ENCODE results near the gene MEGF11. TPM values are rescaled to one million over a fixed set of nuclear protein-coding genes. Genes with fewer than 3 reads are reported as not detected.

MEGF11 gene
- total and polyA plus RNA-seq, 3 experiments from 2014 or later, result not detected

GRCh38 chr15:66232267-66232625 lies 21.3 kb downstream of the MEGF11 start:
- Mint-ChIP-seq H3K4me3 (no peak overlapping the region), H3K27ac (no peak overlapping the region), H3K4me1 (no peaks in the 10 kb centered on the region), H3K36me3 (no peaks in the 10 kb centered on the region), H3K27me3 (peaks cover 11 to 35% of the 10 kb centered on the region in 2 donors), H3K9me3 (peaks cover 0 to 2% (median 0%) of the 10 kb centered on the region in 5 donors)
- no peak overlapping the region for H3K27ac ChIP-seq (ENCODE audit: low read depth, low read length)
- no peaks in the 10 kb centered on the region for H3K4me1 ChIP-seq (ENCODE audit: insufficient read depth, low read length)
- H3K4me3 ChIP-seq (ENCODE audit: low read length), result no peak overlapping the region
- ChIA-PET CTCF (no interaction called here), POLR2A (no interaction called here)
- H3K27me3 ChIP-seq (ENCODE audit: insufficient read depth, low read length, poor library complexity, severe bottlenecking), result no peaks in the 10 kb centered on the region
- no peaks in the 10 kb centered on the region for H3K9me3 ChIP-seq (ENCODE audit: low read length)
- DNase-seq, result no peak
- H3K36me3 ChIP-seq (ENCODE audit: insufficient read depth, low read length), result no peaks in the 10 kb centered on the region

GRCh38 chr15:66231394-66232266 lies 21.9 kb downstream of the MEGF11 start:
- Mint-ChIP-seq H3K36me3 (no peaks in the 10 kb centered on the region), H3K4me3 (no peak overlapping the region), H3K9me3 (peaks cover 0 to 2% (median 0%) of the 10 kb centered on the region in 5 donors), H3K27ac (no peak overlapping the region), H3K4me1 (no peaks in the 10 kb centered on the region), H3K27me3 (peaks cover 9 to 29% of the 10 kb centered on the region in 2 donors)
- H3K27me3 ChIP-seq (ENCODE audit: insufficient read depth, low read length, poor library complexity, severe bottlenecking), result no peaks in the 10 kb centered on the region
- H3K9me3 ChIP-seq (ENCODE audit: low read length), result no peaks in the 10 kb centered on the region
- no peak overlapping the region for H3K4me3 ChIP-seq (ENCODE audit: low read length)
- no peaks in the 10 kb centered on the region for H3K4me1 ChIP-seq (ENCODE audit: insufficient read depth, low read length)
- no peak for DNase-seq
- H3K36me3 ChIP-seq (ENCODE audit: insufficient read depth, low read length), result no peaks in the 10 kb centered on the region
- ChIA-PET CTCF (no interaction called here), POLR2A (no interaction called here)
- no peak overlapping the region for H3K27ac ChIP-seq (ENCODE audit: low read depth, low read length)

GRCh38 chr15:66229790-66230465 lies 23.6 kb downstream of the MEGF11 start:
- H3K9me3 ChIP-seq (ENCODE audit: low read length), result no peaks in the 10 kb centered on the region
- no peak overlapping the region for H3K27ac Mint-ChIP-seq
- H3K36me3 ChIP-seq (ENCODE audit: insufficient read depth, low read length), result no peaks in the 10 kb centered on the region
- no peaks in the 10 kb centered on the region for H3K36me3 Mint-ChIP-seq
- H3K27ac ChIP-seq (ENCODE audit: low read depth, low read length), result no peak overlapping the region
- H3K27me3 Mint-ChIP-seq, result peaks cover 12 to 22% of the 10 kb centered on the region in 2 donors
- H3K27me3 ChIP-seq (ENCODE audit: insufficient read depth, low read length, poor library complexity, severe bottlenecking), result no peaks in the 10 kb centered on the region
- CTCF ChIA-PET, result no interaction called here
- no peaks in the 10 kb centered on the region for H3K4me1 ChIP-seq (ENCODE audit: insufficient read depth, low read length)
- H3K4me3 ChIP-seq (ENCODE audit: low read length), result no peak overlapping the region
- DNase-seq, result no peak
- peaks cover 0 to 2% (median 0%) of the 10 kb centered on the region in 5 donors for H3K9me3 Mint-ChIP-seq
- POLR2A ChIA-PET, result no interaction called here
- H3K4me1 Mint-ChIP-seq, result no peaks in the 10 kb centered on the region
- no peak overlapping the region for H3K4me3 Mint-ChIP-seq

DNA sequence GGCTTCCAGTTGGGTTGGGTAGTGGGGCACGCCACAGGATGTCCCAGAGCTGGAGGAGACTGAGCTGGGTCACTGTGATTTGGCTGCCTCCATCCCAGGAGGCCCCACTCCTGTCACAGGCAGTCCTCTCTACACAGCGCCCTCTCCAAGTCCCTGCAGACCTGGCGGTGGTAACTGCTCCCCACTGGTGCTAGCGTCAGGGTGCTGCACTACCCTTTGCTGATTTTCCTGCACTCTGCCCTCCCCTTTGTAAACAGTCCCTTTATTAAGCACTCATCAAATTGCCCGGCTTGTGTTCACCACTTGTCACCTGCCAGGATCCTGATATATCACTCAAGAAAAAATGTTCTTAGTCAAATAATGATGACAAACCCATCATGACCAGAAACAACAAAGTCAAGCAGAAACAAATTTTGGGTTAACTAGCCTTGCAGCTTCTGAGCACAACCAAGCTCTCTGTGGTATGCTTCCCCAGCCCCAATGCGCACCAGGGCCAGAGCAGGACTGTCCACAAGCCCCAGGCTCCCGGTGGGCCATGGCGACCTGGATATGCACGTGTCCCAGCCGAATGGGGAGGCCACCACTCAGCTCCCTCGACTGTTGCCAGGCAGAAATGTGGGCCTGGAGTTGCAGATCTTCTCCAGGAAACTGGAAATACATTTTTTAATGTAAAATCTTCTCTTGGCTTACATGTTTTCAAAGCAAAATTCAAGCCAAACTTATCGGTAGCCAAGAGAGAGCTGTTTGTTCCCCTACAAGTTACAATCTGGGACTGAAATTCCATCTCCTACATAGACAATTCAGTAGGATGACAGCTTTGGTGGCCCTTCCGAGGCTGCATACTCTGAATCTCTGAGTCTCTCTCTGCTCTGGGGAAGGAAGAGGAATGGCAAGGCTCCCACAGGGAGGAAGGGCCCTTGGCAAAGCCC lies 24.5 kb downstream of the MEGF11 start:
- H3K4me3 ChIP-seq (ENCODE audit: low read length), result no peak overlapping the region
- H3K36me3 Mint-ChIP-seq, result no peaks in the 10 kb centered on the region
- no peaks in the 10 kb centered on the region for H3K4me1 ChIP-seq (ENCODE audit: insufficient read depth, low read length)
- no peaks in the 10 kb centered on the region for H3K4me1 Mint-ChIP-seq
- H3K9me3 ChIP-seq (ENCODE audit: low read length), result no peaks in the 10 kb centered on the region
- ChIA-PET CTCF (no interaction called here), POLR2A (interaction anchor here (0.7 kb wide), 1 partner anchor 1305 kb away, joined by 4 read pairs; no protein-coding TSS in a partner anchor)
- DNase-seq, result no peak
- H3K27ac ChIP-seq (ENCODE audit: low read depth, low read length), result no peak overlapping the region
- H3K27me3 ChIP-seq (ENCODE audit: insufficient read depth, low read length, poor library complexity, severe bottlenecking), result no peaks in the 10 kb centered on the region
- peaks cover 0 to 2% (median 0%) of the 10 kb centered on the region in 5 donors for H3K9me3 Mint-ChIP-seq
- no peak overlapping the region for H3K4me3 Mint-ChIP-seq
- peaks cover 12 to 17% of the 10 kb centered on the region in 2 donors for H3K27me3 Mint-ChIP-seq
- H3K27ac Mint-ChIP-seq, result no peak overlapping the region
- H3K36me3 ChIP-seq (ENCODE audit: insufficient read depth, low read length), result no peaks in the 10 kb centered on the region

DNA sequence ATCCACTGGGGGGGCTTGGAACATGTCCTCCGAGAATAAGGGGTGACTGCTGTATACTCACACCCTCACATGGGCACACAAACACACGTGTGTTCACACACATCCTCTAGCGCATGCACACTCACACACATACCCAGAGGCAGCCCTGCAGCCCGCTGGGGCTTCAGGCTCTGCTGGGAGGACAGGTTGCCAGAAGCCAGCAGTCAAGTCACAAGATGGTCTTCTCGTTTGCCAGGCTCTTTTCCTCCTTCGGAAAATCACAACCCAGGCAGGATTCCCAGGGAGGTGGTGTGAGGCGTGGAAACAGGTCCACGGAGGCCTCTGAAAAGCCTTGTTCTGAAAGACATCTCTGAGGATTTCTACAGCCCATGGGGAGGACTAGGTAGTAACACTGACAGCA lies 26.8 kb downstream of the MEGF11 start:
- Histone ChIP-seq H3K9me3 (ENCODE audit: low read length) (no peaks in the 10 kb centered on the region), H3K4me1 (ENCODE audit: insufficient read depth, low read length) (no peaks in the 10 kb centered on the region), H3K36me3 (ENCODE audit: insufficient read depth, low read length) (no peaks in the 10 kb centered on the region), H3K27ac (ENCODE audit: low read depth, low read length) (no peak overlapping the region), H3K4me3 (ENCODE audit: low read length) (no peak overlapping the region), H3K27me3 (ENCODE audit: insufficient read depth, low read length, poor library complexity, severe bottlenecking) (no peaks in the 10 kb centered on the region)
- POLR2A ChIA-PET, result no interaction called here
- DNase-seq, result no peak
- H3K27me3 Mint-ChIP-seq, result peaks cover 9 to 25% of the 10 kb centered on the region in 2 donors
- peaks cover 0 to 2% (median 0%) of the 10 kb centered on the region in 5 donors for H3K9me3 Mint-ChIP-seq
- no peaks in the 10 kb centered on the region for H3K4me1 Mint-ChIP-seq
- CTCF ChIA-PET, result no interaction called here
- H3K36me3 Mint-ChIP-seq, result no peaks in the 10 kb centered on the region
- H3K27ac Mint-ChIP-seq, result no peak overlapping the region
- H3K4me3 Mint-ChIP-seq, result no peak overlapping the region

DNA sequence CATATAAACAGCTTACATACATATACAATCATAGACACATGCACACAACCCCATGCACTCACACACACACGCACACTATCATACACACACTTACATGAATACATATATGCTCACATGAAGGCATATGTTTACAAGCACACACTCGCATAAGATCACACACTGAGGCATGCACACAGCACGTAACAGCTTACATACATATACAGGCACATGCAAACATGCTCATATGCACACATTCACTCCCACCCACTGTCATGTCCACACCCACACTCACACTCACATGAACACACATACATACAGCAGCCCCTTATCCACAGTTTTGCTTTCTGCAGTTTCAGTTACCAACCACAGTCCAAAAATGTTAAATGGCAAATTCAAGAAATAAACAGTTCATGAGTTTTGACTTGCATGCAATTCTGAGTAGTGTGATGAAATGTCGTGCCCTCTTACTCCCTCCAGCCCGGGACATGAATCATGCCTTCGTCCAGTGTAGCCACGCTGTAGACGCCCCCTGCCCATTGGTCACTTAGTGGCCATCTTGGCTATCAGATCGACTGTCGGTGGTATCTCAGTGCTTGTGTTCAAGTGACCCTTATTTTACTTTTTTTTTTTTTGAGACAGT lies 27.8 kb downstream of the MEGF11 start:
- DNase-seq, result no peak
- Mint-ChIP-seq H3K27me3 (peaks cover 10 to 32% of the 10 kb centered on the region in 2 donors), H3K4me1 (no peaks in the 10 kb centered on the region), H3K4me3 (no peak overlapping the region), H3K9me3 (peaks cover 0 to 2% (median 0%) of the 10 kb centered on the region in 5 donors), H3K36me3 (no peaks in the 10 kb centered on the region), H3K27ac (no peak overlapping the region)
- H3K4me3 ChIP-seq (ENCODE audit: low read length), result no peak overlapping the region
- H3K27me3 ChIP-seq (ENCODE audit: insufficient read depth, low read length, poor library complexity, severe bottlenecking), result no peaks in the 10 kb centered on the region
- no peaks in the 10 kb centered on the region for H3K36me3 ChIP-seq (ENCODE audit: insufficient read depth, low read length)
- no peaks in the 10 kb centered on the region for H3K9me3 ChIP-seq (ENCODE audit: low read length)
- H3K27ac ChIP-seq (ENCODE audit: low read depth, low read length), result no peak overlapping the region
- ChIA-PET CTCF (no interaction called here), POLR2A (no interaction called here)
- no peaks in the 10 kb centered on the region for H3K4me1 ChIP-seq (ENCODE audit: insufficient read depth, low read length)

- H3K4me3 Mint-ChIP-seq, result no peak overlapping the region
- POLR2A ChIA-PET, result no interaction called here
- no peaks in the 10 kb centered on the region for H3K4me1 Mint-ChIP-seq
- CTCF ChIA-PET, result no interaction called here
- no peak for DNase-seq
- no peak overlapping the region for H3K27ac Mint-ChIP-seq
- Histone ChIP-seq H3K27ac (ENCODE audit: low read depth, low read length) (no peak overlapping the region), H3K36me3 (ENCODE audit: insufficient read depth, low read length) (no peaks in the 10 kb centered on the region), H3K9me3 (ENCODE audit: low read length) (no peaks in the 10 kb centered on the region), H3K27me3 (ENCODE audit: insufficient read depth, low read length, poor library complexity, severe bottlenecking) (no peaks in the 10 kb centered on the region), H3K4me1 (ENCODE audit: insufficient read depth, low read length) (no peaks in the 10 kb centered on the region), H3K4me3 (ENCODE audit: low read length) (no peak overlapping the region)
- no peaks in the 10 kb centered on the region for H3K36me3 Mint-ChIP-seq
- peaks cover 10 to 29% of the 10 kb centered on the region in 2 donors for H3K27me3 Mint-ChIP-seq
- H3K9me3 Mint-ChIP-seq, result peaks cover 0 to 2% (median 0%) of the 10 kb centered on the region in 5 donors
These were observed 28.6 kb downstream of the MEGF11 start for GRCh38 chr15:66224946-66225345.
